Measurements from ENCODE around the gene PNMA8B.
A peak's percentile ranks its signal among the peaks of the same experiment; 100 is the strongest.

PNMA8B gene

GRCh38 chr19:46487802-46488445 lies 7.7 kb downstream of the PNMA8B start (continued):
- no peak for TF ChIP-seq ZNF366 (tag by site-specific recombination; conservative IDR thresholded peaks at IDR 0.05)
- no peak for TF ChIP-seq ZNF174 (tag by site-specific recombination; IDR thresholded peaks at IDR 0.05)
- TF ChIP-seq ZNF133 (tag by site-specific recombination; IDR thresholded peaks at IDR 0.05): no peak
- no peak for TF ChIP-seq SETDB1 (IDR thresholded peaks at IDR 0.05; ENCODE audit: insufficient read length, low read length)
- TF ChIP-seq SCRT1 (tag by site-specific recombination; IDR thresholded peaks at IDR 0.05; ENCODE audit: borderline replicate concordance): no peak
- no peak for TF ChIP-seq ZBTB44 (tag by site-specific recombination; IDR thresholded peaks at IDR 0.05)
- no peak for TF ChIP-seq ZNF398 (tag by site-specific recombination; IDR thresholded peaks at IDR 0.05)
- TF ChIP-seq KLF17 (tag by site-specific recombination; IDR thresholded peaks at IDR 0.05): no peak
- no peak for TF ChIP-seq ZNF449 (tag by site-specific recombination; IDR thresholded peaks at IDR 0.05)
- TF ChIP-seq ZNF514 (tag by site-specific recombination; IDR thresholded peaks at IDR 0.05): no peak
- TF ChIP-seq ZNF660 (tag by site-specific recombination; IDR thresholded peaks at IDR 0.05): peak; percentile 74; the same call in 1 of the 2 replicates
- no peak for TF ChIP-seq ZNF626 (tag by site-specific recombination; IDR thresholded peaks at IDR 0.05)
- TF ChIP-seq BCL6B (tag by site-specific recombination; IDR thresholded peaks at IDR 0.05): no peak
- no peak for TF ChIP-seq ZNF239 (tag by site-specific recombination; IDR thresholded peaks at IDR 0.05)
- no peak for TF ChIP-seq ZNF223 (tag by site-specific recombination; IDR thresholded peaks at IDR 0.05)
- no peak for TF ChIP-seq KLF16 (tag by site-specific recombination; IDR thresholded peaks at IDR 0.05)
- TF ChIP-seq ZNF707 (tag by site-specific recombination; IDR thresholded peaks at IDR 0.05): no peak
- TF ChIP-seq ZFP37 (tag by site-specific recombination; IDR thresholded peaks at IDR 0.05): no peak
- no peak for TF ChIP-seq ZNF558 (tag by site-specific recombination; IDR thresholded peaks at IDR 0.05)
- no peak for TF ChIP-seq KLF8 (tag by site-specific recombination; IDR thresholded peaks at IDR 0.05)
- TF ChIP-seq ZFP41 (tag by site-specific recombination; IDR thresholded peaks at IDR 0.05; ENCODE audit: borderline replicate concordance): no peak
- TF ChIP-seq ELK4 (IDR thresholded peaks at IDR 0.05; ENCODE audit: borderline replicate concordance, low read depth, low read length): no peak
- no peak for TF ChIP-seq ZNF48 (tag by site-specific recombination; IDR thresholded peaks at IDR 0.05)
- TF ChIP-seq ZBTB17 (tag by site-specific recombination; IDR thresholded peaks at IDR 0.05): no peak
- peak; percentile 25; the same call in 1 of the 2 replicates for TF ChIP-seq SP7 (tag by site-specific recombination; IDR thresholded peaks at IDR 0.05)
- TF ChIP-seq ZNF747 (tag by site-specific recombination; IDR thresholded peaks at IDR 0.05): no peak
- no peak for TF ChIP-seq ZNF645 (tag by site-specific recombination; IDR thresholded peaks at IDR 0.05)
- no peak for TF ChIP-seq ZBTB8A (tag by site-specific recombination; IDR thresholded peaks at IDR 0.05)
- TF ChIP-seq REPIN1 (tag by site-specific recombination; IDR thresholded peaks at IDR 0.05; ENCODE audit: low read depth): no peak

Measured in HEK293 (cell line).